ENCODE measurements around the gene BBX. TPM values are rescaled to one million over a fixed set of nuclear protein-coding genes. Genes with fewer than 3 reads are reported as not detected.

BBX gene
- total RNA-seq, 1 donor: 81.8 TPM

- no peak for DNase-seq (ENCODE audit: low read depth)
- H3K4me3 ChIP-seq (ENCODE audit: low read depth, low read length): no peak overlapping the region
- TF ChIP-seq, protein P1, sequence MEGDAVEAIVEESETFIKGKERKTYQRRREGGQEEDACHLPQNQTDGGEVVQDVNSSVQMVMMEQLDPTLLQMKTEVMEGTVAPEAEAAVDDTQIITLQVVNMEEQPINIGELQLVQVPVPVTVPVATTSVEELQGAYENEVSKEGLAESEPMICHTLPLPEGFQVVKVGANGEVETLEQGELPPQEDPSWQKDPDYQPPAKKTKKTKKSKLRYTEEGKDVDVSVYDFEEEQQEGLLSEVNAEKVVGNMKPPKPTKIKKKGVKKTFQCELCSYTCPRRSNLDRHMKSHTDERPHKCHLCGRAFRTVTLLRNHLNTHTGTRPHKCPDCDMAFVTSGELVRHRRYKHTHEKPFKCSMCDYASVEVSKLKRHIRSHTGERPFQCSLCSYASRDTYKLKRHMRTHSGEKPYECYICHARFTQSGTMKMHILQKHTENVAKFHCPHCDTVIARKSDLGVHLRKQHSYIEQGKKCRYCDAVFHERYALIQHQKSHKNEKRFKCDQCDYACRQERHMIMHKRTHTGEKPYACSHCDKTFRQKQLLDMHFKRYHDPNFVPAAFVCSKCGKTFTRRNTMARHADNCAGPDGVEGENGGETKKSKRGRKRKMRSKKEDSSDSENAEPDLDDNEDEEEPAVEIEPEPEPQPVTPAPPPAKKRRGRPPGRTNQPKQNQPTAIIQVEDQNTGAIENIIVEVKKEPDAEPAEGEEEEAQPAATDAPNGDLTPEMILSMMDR (IDR thresholded peaks at IDR 0.05; ENCODE audit: insufficient read depth, low read length): no peak
Observed at GRCh38 chr3:107816107-107816506, 293.3 kb downstream of the BBX start.

- H3K4me3 ChIP-seq (ENCODE audit: low read depth, low read length): no peak overlapping the region
- DNase-seq (ENCODE audit: low read depth): no peak
- TF ChIP-seq, protein P1 (IDR thresholded peaks at IDR 0.05; ENCODE audit: insufficient read depth, low read length): no peak
Observed at GRCh38 chr3:107817076-107817475, 294.3 kb downstream of the BBX start.

DNA sequence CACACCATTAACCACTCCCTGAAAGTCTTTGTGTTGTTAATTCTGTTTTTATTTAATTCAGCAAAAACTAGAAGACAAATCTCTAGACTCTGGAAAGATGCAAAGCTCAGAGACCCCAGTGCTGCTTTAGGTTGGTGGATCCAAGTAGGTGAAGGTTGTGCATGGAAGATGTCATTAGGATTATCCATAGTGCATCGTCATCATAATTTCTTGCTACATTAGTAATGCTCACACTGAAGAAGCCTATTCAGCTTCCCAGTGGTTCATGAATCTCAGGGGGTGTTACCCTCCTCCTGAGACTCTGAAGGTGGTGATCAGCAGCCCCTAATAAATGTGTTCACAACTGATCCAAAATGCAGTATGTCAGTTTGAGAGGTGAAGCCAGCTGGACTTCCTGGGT lies 295.3 kb downstream of the BBX start:
- DNase-seq (ENCODE audit: low read depth): no peak
- TF ChIP-seq, protein P1 (IDR thresholded peaks at IDR 0.05; ENCODE audit: insufficient read depth, low read length): no peak
- H3K4me3 ChIP-seq (ENCODE audit: low read depth, low read length): no peak overlapping the region

- TF ChIP-seq, protein P1 (IDR thresholded peaks at IDR 0.05; ENCODE audit: insufficient read depth, low read length): no peak
- no peak for DNase-seq (ENCODE audit: low read depth)
- H3K4me3 ChIP-seq (ENCODE audit: low read depth, low read length): no peak overlapping the region
Observed at GRCh38 chr3:107819656-107820055, 296.9 kb downstream of the BBX start.

- TF ChIP-seq, protein P1 (IDR thresholded peaks at IDR 0.05; ENCODE audit: insufficient read depth, low read length): no peak
- DNase-seq (ENCODE audit: low read depth): no peak
- H3K4me3 ChIP-seq (ENCODE audit: low read depth, low read length): no peak overlapping the region
Observed at GRCh38 chr3:107822308-107822707, 299.5 kb downstream of the BBX start.

- TF ChIP-seq, protein P1 (IDR thresholded peaks at IDR 0.05; ENCODE audit: insufficient read depth, low read length): no peak
- DNase-seq (ENCODE audit: low read depth): no peak
- no peak overlapping the region for H3K4me3 ChIP-seq (ENCODE audit: low read depth, low read length)
Observed at GRCh38 chr3:107824822-107825371, 302.1 kb downstream of the BBX start.

DNA sequence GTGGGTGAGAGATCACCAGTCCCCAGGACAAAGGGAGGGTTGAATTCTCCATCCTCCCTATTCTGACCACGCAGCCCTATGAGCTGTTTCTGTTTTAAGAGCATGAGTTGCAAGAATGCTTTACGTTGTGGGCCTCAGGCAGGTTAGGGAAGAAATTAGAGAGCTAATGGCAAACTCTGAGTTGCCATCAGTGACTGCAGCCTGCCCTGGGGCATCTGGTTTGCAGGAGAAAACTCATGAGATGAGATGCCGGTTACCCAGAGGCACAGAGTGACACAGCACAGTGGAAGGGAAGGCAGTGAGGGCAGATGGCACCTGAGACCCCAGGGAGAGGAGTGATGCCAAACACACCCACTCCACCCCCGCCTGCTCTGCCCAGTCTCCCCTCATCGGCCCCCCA lies 302.8 kb downstream of the BBX start:
- no peak overlapping the region for H3K4me3 ChIP-seq (ENCODE audit: low read depth, low read length)
- TF ChIP-seq, protein P1 (IDR thresholded peaks at IDR 0.05; ENCODE audit: insufficient read depth, low read length): no peak
- DNase-seq (ENCODE audit: low read depth): no peak
